Ramos (cell line): Measurements from ENCODE around the gene CMSS1.

Source experiments
- in situ Hi-C: fragments of 300-500 bp; cut with MboI; formaldehyde crosslinking; loops from one replicate; pipeline ENCODE4 v1.14.3; 2022; ENCODE audit warnings: low sequenced_read_pairs; ENCODE audit not compliant: unreplicated experiment

The CMSS1 gene

DNA sequence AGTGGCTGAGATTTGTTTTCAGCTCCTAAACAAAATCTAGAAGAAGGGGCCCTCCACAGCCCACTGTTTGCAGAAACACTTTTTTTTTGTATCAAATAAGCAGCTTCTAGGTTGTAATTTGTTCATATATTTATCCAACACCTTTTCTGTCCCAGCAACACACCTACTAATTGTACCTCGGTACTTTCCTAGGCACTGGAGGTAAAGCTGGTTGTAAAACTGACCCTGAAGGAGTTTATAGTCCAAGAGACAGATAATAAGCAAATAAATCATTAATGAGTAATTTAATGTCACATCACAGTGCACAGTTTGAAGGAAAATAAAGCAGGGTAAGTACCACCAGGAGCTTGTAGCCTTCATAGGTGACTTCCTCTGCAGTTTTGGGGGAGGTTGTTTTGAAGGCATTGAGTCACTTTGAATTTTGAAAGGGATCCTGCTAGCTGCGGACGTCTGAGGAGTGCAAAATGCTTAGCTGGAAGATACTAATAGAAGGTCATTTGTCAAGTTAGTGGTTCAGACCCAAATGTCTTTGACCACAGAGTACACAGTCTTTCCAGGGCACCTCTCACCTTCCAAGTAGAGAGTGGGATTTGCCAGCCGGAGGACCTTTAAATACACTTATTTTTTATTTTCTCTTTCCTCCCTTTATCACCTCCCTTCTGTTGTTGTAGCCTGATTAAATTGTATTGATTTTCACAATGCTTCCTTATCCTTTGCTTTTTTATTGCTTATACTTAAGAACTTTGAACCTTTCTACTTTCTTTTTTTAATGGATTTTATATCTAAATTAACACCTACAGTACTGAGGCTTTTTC is 53.8 kb downstream of the CMSS1 start:
- in situ Hi-C loops: no loop called here

DNA sequence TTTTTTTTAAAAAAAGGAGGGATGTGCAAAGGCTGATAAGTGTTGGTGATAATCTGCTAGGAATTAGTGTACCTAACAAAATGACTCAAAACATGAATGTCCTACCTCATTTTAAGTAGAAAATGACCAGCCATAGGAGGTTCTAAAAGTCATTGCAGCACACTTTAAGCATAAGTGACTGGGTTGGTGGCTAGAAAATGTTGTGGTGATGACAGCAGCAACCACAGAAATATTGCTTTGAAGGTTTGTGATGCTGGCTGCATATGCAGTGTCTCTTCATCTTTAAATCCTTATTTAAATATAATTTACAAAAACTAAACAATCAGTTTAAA is 55.2 kb downstream of the CMSS1 start:
- in situ Hi-C loops: no loop called here

DNA sequence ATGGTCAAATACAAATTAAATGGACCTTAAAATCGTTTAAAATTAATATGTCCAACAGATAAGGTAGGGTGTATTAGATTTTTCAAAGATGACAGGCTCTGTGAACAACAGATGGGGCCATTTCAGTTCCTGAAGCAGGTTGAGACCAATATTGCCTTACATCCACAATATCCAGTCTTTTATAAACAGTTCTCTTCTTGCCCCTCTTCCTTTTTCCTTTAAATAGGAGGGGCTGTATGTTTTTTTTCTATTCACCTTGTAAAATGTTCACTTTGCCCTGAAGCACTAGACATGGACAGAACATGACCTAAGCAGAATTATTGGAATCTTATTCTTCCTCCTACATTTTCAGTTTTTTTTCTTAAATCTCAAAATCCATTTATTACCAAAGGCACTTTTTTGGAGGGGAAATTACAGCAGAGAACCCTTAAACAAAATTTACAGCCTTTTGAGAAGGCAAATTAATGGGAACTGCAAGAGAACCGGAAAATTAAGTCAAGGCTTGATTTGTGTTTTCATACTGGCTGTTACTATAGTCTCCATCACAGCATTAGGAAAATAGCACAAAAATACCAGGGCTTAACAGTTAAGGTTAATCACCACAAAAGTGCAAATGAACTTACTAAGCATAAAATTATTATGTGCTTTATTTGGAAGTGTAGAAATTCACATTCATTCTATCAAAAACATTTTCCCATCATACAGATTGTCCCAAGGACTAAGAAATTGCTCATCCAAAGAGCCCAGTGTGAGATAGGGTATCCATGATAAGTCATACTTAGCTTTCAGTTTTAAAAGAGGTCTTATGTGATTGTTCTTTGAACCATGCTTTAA is 55.8 kb downstream of the CMSS1 start:
- in situ Hi-C loops: no loop called here

DNA sequence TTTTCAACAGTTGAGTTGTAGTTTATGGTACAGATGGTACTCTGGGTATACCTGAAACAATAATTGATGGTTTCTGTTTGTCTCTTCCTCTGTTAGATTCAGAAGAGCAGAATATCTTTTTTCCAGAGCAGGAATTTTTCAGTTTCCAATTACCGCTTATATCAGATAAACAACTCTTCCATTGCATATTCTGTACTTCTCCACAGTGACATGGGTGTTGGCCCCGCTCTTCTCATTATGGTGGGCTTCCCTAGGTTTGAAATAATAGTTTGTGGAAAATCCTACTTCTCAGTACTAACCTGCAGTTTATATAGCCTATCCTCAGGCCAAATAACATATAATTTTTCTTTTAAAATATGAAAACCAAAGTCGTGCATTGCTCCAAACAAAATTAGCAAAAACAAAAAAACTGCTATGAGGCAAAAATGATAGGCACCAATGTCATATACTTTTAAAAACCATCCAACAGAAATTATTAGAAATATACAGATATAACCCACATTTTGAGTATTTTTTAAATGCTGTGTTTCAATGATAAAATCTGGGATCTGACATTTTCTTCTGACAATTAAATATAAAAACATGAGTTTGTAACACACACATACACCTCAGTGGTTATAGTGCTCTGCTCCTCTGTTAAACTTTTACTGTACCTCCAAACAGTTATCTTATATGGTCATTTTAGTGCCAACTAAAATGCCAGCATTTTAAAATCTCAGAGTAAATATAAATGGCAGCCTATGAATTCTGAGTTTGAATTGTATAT is 56.8 kb downstream of the CMSS1 start:
- in situ Hi-C loops: no loop called here

DNA sequence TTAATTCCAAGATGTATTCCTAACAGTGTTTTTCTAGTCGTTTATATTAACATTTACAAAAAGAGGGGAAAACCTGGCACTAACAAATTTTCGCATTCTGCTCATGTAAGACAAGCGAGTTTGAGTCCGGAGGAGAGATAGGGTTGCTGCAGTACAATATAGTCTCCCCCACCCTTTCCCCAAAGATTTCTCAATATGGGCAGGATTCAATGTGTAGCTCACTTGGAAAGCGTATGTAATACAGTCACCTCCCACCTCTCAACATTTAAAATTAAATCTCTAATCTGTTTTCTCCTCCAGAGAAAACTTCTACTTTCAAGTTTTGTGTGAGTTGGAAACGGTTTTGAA is 57.9 kb downstream of the CMSS1 start:
- in situ Hi-C loops: no loop called here

DNA sequence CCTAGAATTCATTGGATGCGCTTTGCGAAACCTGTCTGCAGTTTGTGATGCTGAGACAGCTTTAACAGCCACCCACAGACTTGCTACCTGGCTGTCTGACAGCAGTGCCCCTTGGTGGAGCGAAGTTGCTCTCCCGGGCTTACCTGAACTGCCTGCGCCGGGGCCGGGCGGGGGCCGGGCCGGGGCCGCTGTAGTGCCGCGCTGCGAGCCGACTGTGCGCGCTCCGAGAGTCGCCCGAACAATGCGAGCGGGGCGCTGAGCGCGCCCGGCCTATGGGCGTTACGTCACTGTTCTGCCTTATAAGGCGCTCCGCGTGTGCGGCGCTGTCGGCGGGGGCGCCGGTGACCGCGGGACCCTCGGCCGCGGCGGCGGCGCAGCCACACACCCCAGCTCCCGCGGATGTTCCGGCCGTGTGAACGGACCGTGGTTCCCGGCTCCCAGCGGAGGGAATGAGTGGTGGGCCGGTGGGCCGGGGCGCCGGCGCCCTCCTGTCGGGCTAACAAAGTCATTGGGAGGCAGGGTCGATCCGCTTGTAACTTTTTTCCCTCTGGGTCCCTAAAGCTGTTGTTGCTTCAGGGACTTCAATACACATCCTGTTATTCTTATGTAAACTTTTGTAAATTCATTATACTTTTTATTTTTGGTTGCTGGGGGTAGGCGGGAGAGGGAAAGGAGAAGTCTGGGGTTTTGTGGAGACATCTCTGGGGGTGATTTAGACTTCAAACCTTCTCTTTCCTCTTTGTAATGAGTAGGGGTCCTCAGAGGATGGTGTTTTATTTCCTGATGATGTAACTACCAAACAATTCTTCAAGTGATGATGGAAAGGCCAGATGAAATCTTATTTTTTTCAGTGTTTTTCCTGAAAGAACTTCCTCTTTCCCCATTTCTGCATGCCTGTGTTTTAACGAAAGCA is 58.5 kb downstream of the CMSS1 start:
- in situ Hi-C loops: no loop called here

- in situ Hi-C loops: no loop called here
Observed at GRCh38 chr3:99877031-99877579, 59.4 kb downstream of the CMSS1 start.

DNA sequence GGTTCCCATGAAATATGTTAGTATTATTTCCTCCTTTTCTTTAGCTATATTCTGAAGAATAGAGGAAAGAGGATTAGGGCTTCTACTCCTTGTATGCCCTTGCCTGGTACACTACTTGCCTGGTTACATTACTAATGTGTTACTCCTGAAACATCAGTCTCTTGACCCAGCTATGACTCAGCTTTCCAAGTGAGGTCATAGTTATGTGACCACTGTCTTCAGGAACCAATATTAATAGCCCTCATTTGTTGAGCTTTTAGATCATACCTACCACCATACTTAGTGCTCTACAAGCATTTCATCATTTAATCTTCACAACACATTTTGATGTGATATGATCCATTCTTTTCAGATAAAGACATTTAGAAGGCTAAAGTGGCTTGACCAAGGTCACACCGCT is 60.3 kb downstream of the CMSS1 start:
- in situ Hi-C loops: no loop called here

- in situ Hi-C loops: no loop called here
Observed at GRCh38 chr3:99879275-99879674, 61.6 kb downstream of the CMSS1 start.

- in situ Hi-C loops: no loop called here
Observed at GRCh38 chr3:99881121-99881524, 63.5 kb downstream of the CMSS1 start.

GRCh38 chr3:99882436-99883137 is 64.9 kb downstream of the CMSS1 start:
- in situ Hi-C loops: no loop called here

- in situ Hi-C loops: no loop called here
Observed at GRCh38 chr3:99883138-99883461, 65.4 kb downstream of the CMSS1 start.

DNA sequence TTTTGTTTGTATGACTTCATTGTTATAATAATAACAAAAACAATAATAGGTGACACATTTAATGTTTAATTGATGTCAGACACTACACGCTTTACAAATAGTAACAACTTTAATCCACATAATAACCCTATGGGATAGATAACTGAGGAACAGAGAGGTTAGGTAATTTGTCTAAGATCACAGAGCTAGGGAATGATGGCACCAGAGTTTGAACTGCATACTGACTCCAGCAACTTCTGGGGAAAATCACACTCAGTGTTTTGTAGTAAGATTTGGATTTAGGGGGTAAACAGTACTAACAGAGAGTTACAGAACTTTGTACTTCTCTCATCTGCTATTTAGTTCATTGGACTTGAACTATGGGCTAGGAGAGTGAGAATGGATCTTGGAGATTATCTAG is 66.0 kb downstream of the CMSS1 start:
- in situ Hi-C loops: no loop called here

DNA sequence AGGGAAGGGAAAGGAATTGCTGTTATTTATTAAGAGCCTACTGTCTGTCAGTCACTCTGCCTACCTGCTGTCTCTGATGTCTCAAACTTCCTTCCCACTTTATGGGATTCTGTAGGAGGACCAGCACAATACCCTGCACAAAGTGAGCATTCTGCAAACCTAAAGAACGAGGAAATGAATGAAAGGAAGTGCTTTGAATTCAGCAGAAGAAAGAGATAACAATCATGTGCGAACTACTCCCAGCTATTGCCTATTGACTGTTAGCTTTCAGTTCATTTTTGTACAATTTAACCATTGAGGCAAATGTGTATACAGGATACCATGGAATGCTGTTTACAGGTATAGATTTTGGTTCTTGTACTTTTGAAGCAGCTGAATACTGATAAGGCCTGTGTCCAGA is 66.8 kb downstream of the CMSS1 start:
- in situ Hi-C loops: no loop called here

DNA sequence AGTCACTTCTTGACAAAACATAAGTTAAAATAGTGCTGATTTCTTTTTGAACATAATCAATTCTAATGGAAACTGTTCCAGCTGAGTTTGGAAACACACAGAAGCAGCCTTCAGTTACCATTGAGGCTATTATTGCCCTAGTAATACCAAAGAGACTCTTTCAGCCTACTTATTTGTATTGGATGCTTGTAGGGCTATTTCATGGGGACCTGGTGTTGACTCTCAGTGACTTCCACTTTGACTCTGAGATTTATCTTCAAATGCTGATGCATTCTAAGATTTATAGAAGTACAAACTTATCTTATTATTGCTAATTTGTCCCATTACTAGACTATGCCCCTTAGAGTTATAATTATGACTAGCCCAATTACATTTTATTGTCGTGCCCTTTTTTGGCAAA is 67.4 kb downstream of the CMSS1 start:
- in situ Hi-C loops: no loop called here

- in situ Hi-C loops: no loop called here
Observed at GRCh38 chr3:99885851-99886250, 68.2 kb downstream of the CMSS1 start.

GRCh38 chr3:99891610-99892285 is 74.1 kb downstream of the CMSS1 start:
- in situ Hi-C loops: no loop called here

GRCh38 chr3:99892332-99892731 is 74.7 kb downstream of the CMSS1 start:
- in situ Hi-C loops: no loop called here
